Nephron progenitor cell (in vitro differentiated cells): ENCODE measurements around the gene PRKCE.

Source experiments
- DNase-seq: peaks from one replicate; pipeline ENCODE4 v3.0.0; 2021
- H3K27ac Mint-ChIP-seq: 2 replicates; pipeline ENCODE4 v1.8.0; 2021; ENCODE audit warnings: mild to moderate bottlenecking, moderate library complexity, mixed read lengths
- H3K27me3 Mint-ChIP-seq: 2 replicates; pipeline ENCODE4 v1.8.0; 2021; ENCODE audit warnings: mild to moderate bottlenecking, low read depth, mixed read lengths; ENCODE audit not compliant: poor library complexity
- H3K36me3 Mint-ChIP-seq: 2 replicates; pipeline ENCODE4 v1.8.0; 2021; ENCODE audit warnings: low read depth, mixed read lengths
- H3K4me1 Mint-ChIP-seq: 2 replicates; pipeline ENCODE4 v1.8.0; 2021; ENCODE audit warnings: mixed read lengths
- H3K4me3 Mint-ChIP-seq: 2 replicates; pipeline ENCODE4 v1.8.0; 2021; ENCODE audit warnings: mild to moderate bottlenecking, moderate library complexity, mixed read lengths
- H3K9me3 Mint-ChIP-seq: 2 replicates; pipeline ENCODE4 v1.8.0; 2021; ENCODE audit warnings: mild to moderate bottlenecking, moderate library complexity, mixed read lengths
- CTCF ChIP-seq: fragments of 200-600 bp; sonication (generic); IDR thresholded peaks from 2 replicates; pipeline ENCODE4 v1.5.0; 2021; ENCODE audit warnings: antibody characterized with exemption

The PRKCE gene

GRCh38 chr2:45809205-45809604 is 157.7 kb downstream of the PRKCE start:
- H3K27me3 Mint-ChIP-seq: peaks cover 3% of the 10 kb centered on the region
- no peak overlapping the region for H3K4me3 Mint-ChIP-seq
- no peak for DNase-seq
- no peaks in the 10 kb centered on the region for H3K36me3 Mint-ChIP-seq
- H3K4me1 Mint-ChIP-seq: peaks cover 25% of the 10 kb centered on the region
- no peak overlapping the region for H3K27ac Mint-ChIP-seq
- no peaks in the 10 kb centered on the region for H3K9me3 Mint-ChIP-seq
- TF ChIP-seq CTCF: no peak

GRCh38 chr2:45812011-45812500 is 160.6 kb downstream of the PRKCE start:
- no peak for TF ChIP-seq CTCF
- peaks cover 3% of the 10 kb centered on the region for H3K27me3 Mint-ChIP-seq
- H3K36me3 Mint-ChIP-seq: no peaks in the 10 kb centered on the region
- no peak overlapping the region for H3K4me3 Mint-ChIP-seq
- peak overlapping the region; percentile 91 for H3K27ac Mint-ChIP-seq
- H3K9me3 Mint-ChIP-seq: no peaks in the 10 kb centered on the region
- H3K4me1 Mint-ChIP-seq: peaks cover 45% of the 10 kb centered on the region
- no peak for DNase-seq

- peak overlapping the region; percentile 91 for H3K27ac Mint-ChIP-seq
- H3K9me3 Mint-ChIP-seq: no peaks in the 10 kb centered on the region
- H3K27me3 Mint-ChIP-seq: peaks cover 3% of the 10 kb centered on the region
- no peaks in the 10 kb centered on the region for H3K36me3 Mint-ChIP-seq
- TF ChIP-seq CTCF: no peak
- H3K4me3 Mint-ChIP-seq: peak overlapping the region; percentile 68
- no peak for DNase-seq
- H3K4me1 Mint-ChIP-seq: peaks cover 52% of the 10 kb centered on the region
Measured at GRCh38 chr2:45813003-45813941, 161.8 kb downstream of the PRKCE start.

- Mint-ChIP-seq H3K27me3 (peaks cover 3% of the 10 kb centered on the region), H3K4me3 (no peak overlapping the region), H3K9me3 (no peaks in the 10 kb centered on the region), H3K27ac (no peak overlapping the region), H3K4me1 (peaks cover 63% of the 10 kb centered on the region), H3K36me3 (no peaks in the 10 kb centered on the region)
- no peak for DNase-seq
- no peak for TF ChIP-seq CTCF
Measured at GRCh38 chr2:45814488-45814887, 163.0 kb downstream of the PRKCE start.

- Mint-ChIP-seq H3K27ac (peak overlapping the region; percentile 9), H3K9me3 (no peaks in the 10 kb centered on the region), H3K27me3 (peaks cover 3% of the 10 kb centered on the region), H3K4me3 (peak overlapping the region; percentile 2), H3K36me3 (no peaks in the 10 kb centered on the region), H3K4me1 (peaks cover 69% of the 10 kb centered on the region)
- no peak for TF ChIP-seq CTCF
- no peak for DNase-seq
Measured at GRCh38 chr2:45814951-45815621, 163.6 kb downstream of the PRKCE start.
